ENCODE measurements around the gene P2RX6. TPM values are rescaled to one million over a fixed set of nuclear protein-coding genes. Genes with fewer than 3 reads are reported as not detected.

P2RX6 gene
- total and polyA plus RNA-seq, 7 experiments from 2014 or later, result 0.15 to 1.7 (median 0.65) TPM; not detected in 1

DNA sequence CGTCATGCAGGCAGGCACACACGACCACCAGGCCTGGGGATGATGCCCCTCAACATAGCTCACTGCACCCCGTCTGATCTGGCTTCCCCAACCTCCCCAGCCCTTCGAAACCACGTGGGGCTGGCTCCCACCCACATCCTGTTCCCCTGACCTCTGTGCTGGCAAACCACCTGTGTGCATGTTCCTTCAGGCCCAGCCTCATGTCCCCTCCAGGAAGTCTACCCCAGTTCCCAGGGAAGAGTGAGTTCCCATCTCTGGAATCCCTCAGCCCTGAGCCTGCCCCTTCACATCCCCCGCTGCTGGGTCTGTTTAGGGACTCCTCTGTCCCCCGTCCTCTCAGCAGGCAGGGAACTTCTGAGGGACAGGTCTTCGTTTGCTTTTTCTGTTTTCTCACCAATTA, 10.3 kb downstream of the P2RX6 start:
- peak overlapping the region in 7 of 9 donors; percentile 14 to 84 (median 68) for H3K27ac Mint-ChIP-seq
- H3K4me1 Mint-ChIP-seq, result peaks cover 5 to 15% (median 9%) of the 10 kb centered on the region in 7 donors
- Histone ChIP-seq H3K4me1 (ENCODE audit: control insufficient read depth in 2 of 2, insufficient read depth in 2 of 2, low read length in 2 of 2) (peaks cover 10 to 12% of the 10 kb centered on the region in 2 donors), H3K27ac (ENCODE audit: low read depth, low read length) (peak overlapping the region; percentile 11), H3K36me3 (ENCODE audit: control insufficient read depth in 2 of 3, insufficient read depth in 3 of 3, low read length in 3 of 3) (no peaks in the 10 kb centered on the region), H3K27me3 (ENCODE audit: control insufficient read depth in 2 of 2, insufficient read depth in 2 of 2, low read length in 2 of 2) (no peaks in the 10 kb centered on the region), H3K4me3 (ENCODE audit: low read length) (no peak overlapping the region), H3K9me3 (ENCODE audit: control insufficient read depth in 2 of 3, low read length in 3 of 3) (no peaks in the 10 kb centered on the region)
- peaks cover 3 to 11% (median 5%) of the 10 kb centered on the region in 5 donors for H3K27me3 Mint-ChIP-seq
- H3K36me3 Mint-ChIP-seq, result no peaks in the 10 kb centered on the region
- no peak for ATAC-seq
- intact Hi-C loops (cut with micrococcal nuclease), result no loop called here
- POLR2A ChIA-PET, result no interaction called here
- peak in 3 of 9 donors; percentile 23 to 30 (median 24) for DNase-seq
- CTCF ChIA-PET, result no interaction called here
- peak overlapping the region in 9 of 10 donors; percentile 14 to 63 (median 53) for H3K4me3 Mint-ChIP-seq
- peaks cover 0 to 2% (median 0%) of the 10 kb centered on the region in 11 donors for H3K9me3 Mint-ChIP-seq

DNA sequence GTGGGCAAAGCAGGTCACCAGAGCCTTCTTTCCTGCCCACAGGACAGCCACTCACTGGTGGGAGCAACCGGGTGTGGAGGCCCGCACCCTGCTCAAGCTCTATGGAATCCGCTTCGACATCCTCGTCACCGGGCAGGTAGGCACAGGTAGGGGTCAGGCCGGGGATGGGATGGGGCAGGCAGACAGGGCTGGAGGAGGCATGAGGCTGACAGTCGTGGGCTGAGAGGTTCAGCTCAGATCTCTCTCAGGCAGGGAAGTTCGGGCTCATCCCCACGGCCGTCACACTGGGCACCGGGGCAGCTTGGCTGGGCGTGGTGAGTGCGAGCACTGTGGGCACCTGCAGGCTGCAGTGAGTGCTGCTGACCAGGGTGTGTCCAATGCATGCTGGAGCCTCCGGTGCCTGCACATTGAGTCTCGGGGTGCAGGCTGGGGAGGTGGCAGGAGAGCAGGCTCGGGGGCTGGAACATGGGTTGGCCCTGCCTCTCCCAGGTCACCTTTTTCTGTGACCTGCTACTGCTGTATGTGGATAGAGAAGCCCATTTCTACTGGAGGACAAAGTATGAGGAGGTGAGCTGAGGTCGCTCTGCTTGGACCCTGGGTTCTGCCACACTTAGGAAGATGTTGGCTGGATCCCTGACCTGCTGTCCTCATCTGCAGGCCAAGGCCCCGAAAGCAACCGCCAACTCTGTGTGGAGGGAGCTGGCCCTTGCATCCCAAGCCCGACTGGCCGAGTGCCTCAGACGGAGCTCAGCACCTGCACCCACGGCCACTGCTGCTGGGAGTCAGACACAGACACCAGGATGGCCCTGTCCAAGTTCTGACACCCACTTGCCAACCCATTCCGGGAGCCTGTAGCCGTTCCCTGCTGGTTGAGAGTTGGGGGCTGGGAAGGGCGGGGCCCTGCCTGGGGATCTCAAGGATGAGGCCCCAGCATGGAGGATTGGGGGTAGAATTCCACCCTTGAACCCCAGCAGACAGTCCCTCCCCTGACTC, 11.1 kb downstream of the P2RX6 start:
- Histone ChIP-seq H3K9me3 (ENCODE audit: control insufficient read depth in 2 of 3, low read length in 3 of 3) (no peaks in the 10 kb centered on the region), H3K27me3 (ENCODE audit: control insufficient read depth in 2 of 2, insufficient read depth in 2 of 2, low read length in 2 of 2) (no peaks in the 10 kb centered on the region), H3K4me3 (ENCODE audit: low read length) (no peak overlapping the region), H3K36me3 (ENCODE audit: control insufficient read depth in 2 of 3, insufficient read depth in 3 of 3, low read length in 3 of 3) (no peaks in the 10 kb centered on the region), H3K4me1 (ENCODE audit: control insufficient read depth in 2 of 2, insufficient read depth in 2 of 2, low read length in 2 of 2) (peaks cover 10 to 12% of the 10 kb centered on the region in 2 donors), H3K27ac (ENCODE audit: low read depth, low read length) (peak overlapping the region; percentile 11)
- ATAC-seq, result no peak
- peaks cover 11 to 19% (median 13%) of the 10 kb centered on the region in 5 donors for H3K27me3 Mint-ChIP-seq
- DNase-seq, result no peak
- intact Hi-C loops (cut with micrococcal nuclease), result no loop called here
- peak overlapping the region in 4 of 9 donors; percentile 52 to 77 (median 61) for H3K27ac Mint-ChIP-seq
- ChIA-PET POLR2A (no interaction called here), CTCF (no interaction called here)
- peaks cover 9 to 19% (median 12%) of the 10 kb centered on the region in 7 donors for H3K4me1 Mint-ChIP-seq
- H3K4me3 Mint-ChIP-seq, result peak overlapping the region in 2 of 10 donors; percentile 14 to 61
- no peaks in the 10 kb centered on the region for H3K36me3 Mint-ChIP-seq
- H3K9me3 Mint-ChIP-seq, result peaks cover 0 to 2% (median 0%) of the 10 kb centered on the region in 11 donors

DNA sequence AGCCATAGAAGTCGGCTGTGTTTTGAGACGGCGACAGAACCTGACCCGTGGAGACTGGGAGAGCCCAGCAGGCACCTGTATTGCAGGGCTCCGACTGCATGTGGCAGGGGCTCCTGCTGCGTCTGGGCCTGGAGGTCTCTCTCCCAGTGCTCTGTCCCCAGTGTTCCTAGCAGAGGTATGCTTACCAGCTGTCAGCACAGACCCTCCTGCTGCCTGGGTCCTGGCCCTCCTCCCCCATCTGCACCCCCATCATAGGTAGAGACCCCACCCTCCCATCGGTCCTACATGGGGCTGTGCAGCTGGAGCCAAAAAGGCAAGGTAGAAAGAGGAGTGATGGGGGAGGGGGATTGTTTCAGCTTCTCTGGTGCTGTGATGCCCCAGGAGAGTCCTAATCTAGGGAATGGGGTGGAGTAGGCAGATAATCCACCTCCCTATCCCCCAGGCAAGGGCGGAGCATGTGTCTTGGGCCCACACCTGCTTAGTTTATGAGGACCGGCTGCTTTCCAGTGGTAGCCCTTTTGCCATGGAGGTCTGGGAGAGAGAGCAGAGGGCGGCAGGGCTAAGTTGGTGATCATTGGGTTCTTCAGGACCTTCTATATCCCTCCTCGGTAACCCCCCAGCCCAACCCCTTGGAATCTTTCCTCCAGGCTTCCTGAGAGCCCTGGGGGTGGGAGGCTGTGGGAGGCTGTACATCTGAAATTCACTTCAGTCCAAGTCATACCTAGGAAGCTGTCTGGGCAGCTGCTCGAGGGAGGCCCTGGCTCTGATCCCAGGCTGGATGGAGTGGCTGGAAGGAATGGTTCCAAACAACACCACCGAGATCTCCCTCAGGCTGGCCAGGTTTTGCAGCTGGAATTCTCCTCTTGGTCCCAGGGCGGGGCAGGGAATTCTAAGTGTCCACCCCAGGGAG, 12.1 kb downstream of the P2RX6 start:
- Histone ChIP-seq H3K27me3 (ENCODE audit: control insufficient read depth in 2 of 2, insufficient read depth in 2 of 2, low read length in 2 of 2) (no peaks in the 10 kb centered on the region), H3K36me3 (ENCODE audit: control insufficient read depth in 2 of 3, insufficient read depth in 3 of 3, low read length in 3 of 3) (no peaks in the 10 kb centered on the region), H3K27ac (ENCODE audit: low read depth, low read length) (no peak overlapping the region), H3K4me3 (ENCODE audit: low read length) (no peak overlapping the region), H3K9me3 (ENCODE audit: control insufficient read depth in 2 of 3, low read length in 3 of 3) (no peaks in the 10 kb centered on the region), H3K4me1 (ENCODE audit: control insufficient read depth in 2 of 2, insufficient read depth in 2 of 2, low read length in 2 of 2) (peaks cover 10 to 15% of the 10 kb centered on the region in 2 donors)
- Mint-ChIP-seq H3K4me1 (peaks cover 11 to 23% (median 16%) of the 10 kb centered on the region in 7 donors), H3K36me3 (no peaks in the 10 kb centered on the region), H3K27me3 (peaks cover 14 to 23% (median 19%) of the 10 kb centered on the region in 5 donors), H3K4me3 (no peak overlapping the region), H3K27ac (no peak overlapping the region), H3K9me3 (peaks cover 0 to 2% (median 0%) of the 10 kb centered on the region in 11 donors)
- ATAC-seq, result no peak
- ChIA-PET CTCF (no interaction called here), POLR2A (no interaction called here)
- no peak for DNase-seq
- intact Hi-C loops (cut with micrococcal nuclease), result no loop called here

DNA sequence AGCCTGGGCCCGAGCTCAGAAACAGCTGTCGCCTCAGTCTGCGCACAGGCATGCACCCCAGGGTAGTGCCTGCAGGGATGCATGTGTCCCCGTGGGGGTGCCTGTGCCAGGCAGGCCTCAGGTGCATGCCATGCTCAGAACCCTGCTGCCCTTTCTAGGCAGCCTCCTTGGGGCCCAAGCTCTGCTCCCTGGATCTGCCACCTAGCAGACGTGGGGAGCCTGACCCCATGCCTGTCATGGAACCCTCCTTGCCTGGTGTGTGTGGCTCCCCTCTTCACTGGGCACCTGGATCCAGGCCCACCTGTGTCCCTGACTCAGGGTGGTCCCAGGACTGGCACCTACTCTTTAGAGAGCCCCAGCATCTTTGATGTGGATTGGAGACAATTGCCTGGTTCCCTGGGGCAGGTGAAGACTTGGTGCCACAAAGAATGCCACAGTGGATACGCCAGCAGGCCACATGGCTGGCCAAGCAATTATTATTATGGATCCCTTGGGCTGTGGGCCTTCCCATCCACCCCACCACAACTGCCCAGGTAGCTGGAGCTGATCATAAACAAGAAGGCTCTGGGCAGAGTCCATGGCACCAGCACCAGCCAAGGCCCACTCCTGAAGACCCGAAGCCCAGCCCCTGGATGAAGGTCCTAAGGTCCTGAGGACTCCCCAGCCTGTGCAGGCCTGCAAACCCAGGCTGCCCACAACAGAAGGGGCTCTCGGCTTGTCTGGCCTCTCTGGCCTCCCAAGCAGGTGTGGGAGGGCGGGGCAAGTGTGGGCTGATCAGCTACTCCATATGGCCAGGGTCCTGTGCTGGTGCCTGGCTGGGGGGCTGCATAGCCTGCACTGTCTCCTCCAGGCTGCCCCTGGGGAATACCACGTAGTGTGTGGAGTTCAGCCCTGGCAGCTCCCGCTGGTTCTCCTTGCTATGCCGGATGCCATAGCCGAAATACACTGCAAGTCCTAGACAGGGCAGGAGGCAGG, 13.6 kb downstream of the P2RX6 start:
- intact Hi-C loops (cut with micrococcal nuclease), result no loop called here
- Mint-ChIP-seq H3K27me3 (peaks cover 19 to 27% (median 22%) of the 10 kb centered on the region in 5 donors), H3K27ac (no peak overlapping the region), H3K9me3 (peaks cover 0 to 2% (median 0%) of the 10 kb centered on the region in 11 donors), H3K4me3 (no peak overlapping the region), H3K36me3 (no peaks in the 10 kb centered on the region), H3K4me1 (peaks cover 11 to 23% (median 16%) of the 10 kb centered on the region in 7 donors)
- Histone ChIP-seq H3K4me3 (ENCODE audit: low read length) (no peak overlapping the region), H3K27me3 (ENCODE audit: control insufficient read depth in 2 of 2, insufficient read depth in 2 of 2, low read length in 2 of 2) (no peaks in the 10 kb centered on the region), H3K27ac (ENCODE audit: low read depth, low read length) (no peak overlapping the region), H3K36me3 (ENCODE audit: control insufficient read depth in 2 of 3, insufficient read depth in 3 of 3, low read length in 3 of 3) (no peaks in the 10 kb centered on the region), H3K9me3 (ENCODE audit: control insufficient read depth in 2 of 3, low read length in 3 of 3) (no peaks in the 10 kb centered on the region), H3K4me1 (ENCODE audit: control insufficient read depth in 2 of 2, insufficient read depth in 2 of 2, low read length in 2 of 2) (peaks cover 10 to 21% of the 10 kb centered on the region in 2 donors)
- ATAC-seq, result no peak
- POLR2A ChIA-PET, result no interaction called here
- CTCF ChIA-PET, result no interaction called here
- no peak for DNase-seq

DNA sequence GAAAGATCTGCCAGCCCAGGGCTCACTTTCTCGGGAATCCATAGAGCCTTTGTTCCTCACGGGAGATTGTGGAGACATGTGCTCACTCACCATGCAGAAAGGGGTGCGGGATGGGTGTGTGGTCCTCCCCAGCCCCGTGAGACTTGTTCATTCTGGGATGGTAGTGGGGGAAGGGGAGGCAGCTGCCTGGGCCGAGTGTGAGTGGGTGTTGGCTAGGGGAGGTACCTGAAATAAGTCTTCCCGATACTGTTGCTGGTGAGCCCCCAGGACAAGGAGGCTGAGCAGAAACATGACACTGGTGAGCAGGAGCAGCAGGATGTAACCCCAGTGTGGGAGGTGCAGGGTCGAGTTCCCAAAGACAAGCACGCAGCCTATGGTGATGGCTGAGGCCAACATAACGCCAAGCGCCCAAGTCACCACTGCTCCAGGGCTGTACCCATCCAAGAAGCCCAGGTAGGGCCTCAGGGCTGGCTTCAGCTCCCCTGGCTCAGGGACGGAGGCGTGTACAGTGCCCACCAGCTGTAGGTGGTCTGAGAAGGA, 14.6 kb downstream of the P2RX6 start:
- no peak overlapping the region for H3K4me3 Mint-ChIP-seq
- intact Hi-C loops (cut with micrococcal nuclease), result no loop called here
- H3K4me1 Mint-ChIP-seq, result peaks cover 11 to 23% (median 16%) of the 10 kb centered on the region in 7 donors
- POLR2A ChIA-PET, result no interaction called here
- H3K27ac Mint-ChIP-seq, result no peak overlapping the region
- no peak overlapping the region for H3K27ac ChIP-seq (ENCODE audit: low read depth, low read length)
- no peaks in the 10 kb centered on the region for H3K27me3 ChIP-seq (ENCODE audit: control insufficient read depth in 2 of 2, insufficient read depth in 2 of 2, low read length in 2 of 2)
- peaks cover 19 to 30% (median 22%) of the 10 kb centered on the region in 5 donors for H3K27me3 Mint-ChIP-seq
- H3K36me3 ChIP-seq (ENCODE audit: control insufficient read depth in 2 of 3, insufficient read depth in 3 of 3, low read length in 3 of 3), result no peaks in the 10 kb centered on the region
- DNase-seq (no peak), ATAC-seq (no peak)
- peaks cover 10 to 21% of the 10 kb centered on the region in 2 donors for H3K4me1 ChIP-seq (ENCODE audit: control insufficient read depth in 2 of 2, insufficient read depth in 2 of 2, low read length in 2 of 2)
- H3K9me3 ChIP-seq (ENCODE audit: control insufficient read depth in 2 of 3, low read length in 3 of 3), result no peaks in the 10 kb centered on the region
- H3K4me3 ChIP-seq (ENCODE audit: low read length), result no peak overlapping the region
- no peaks in the 10 kb centered on the region for H3K9me3 Mint-ChIP-seq
- CTCF ChIA-PET, result no interaction called here
- H3K36me3 Mint-ChIP-seq, result no peaks in the 10 kb centered on the region
